Stimulated activated CD8-positive, alpha-beta memory T cell treated with anti-CD3 and anti-CD28 coated beads, Interleukin-2, amount 100 ng/mL, for 48 hours (primary cell): ENCODE results near the gene LCN10.

ENCODE experiments used
- DNase-seq, 2 donors: peaks; one replicate each; pipeline ENCODE4 v3.0.0-alpha.2; 2020; ENCODE audit warnings: low read depth in 2 of 2

Gene LCN10

GRCh38 chr9:136738960-136739359 is 3.8 kb downstream of the LCN10 start:
- no peak for DNase-seq

DNA sequence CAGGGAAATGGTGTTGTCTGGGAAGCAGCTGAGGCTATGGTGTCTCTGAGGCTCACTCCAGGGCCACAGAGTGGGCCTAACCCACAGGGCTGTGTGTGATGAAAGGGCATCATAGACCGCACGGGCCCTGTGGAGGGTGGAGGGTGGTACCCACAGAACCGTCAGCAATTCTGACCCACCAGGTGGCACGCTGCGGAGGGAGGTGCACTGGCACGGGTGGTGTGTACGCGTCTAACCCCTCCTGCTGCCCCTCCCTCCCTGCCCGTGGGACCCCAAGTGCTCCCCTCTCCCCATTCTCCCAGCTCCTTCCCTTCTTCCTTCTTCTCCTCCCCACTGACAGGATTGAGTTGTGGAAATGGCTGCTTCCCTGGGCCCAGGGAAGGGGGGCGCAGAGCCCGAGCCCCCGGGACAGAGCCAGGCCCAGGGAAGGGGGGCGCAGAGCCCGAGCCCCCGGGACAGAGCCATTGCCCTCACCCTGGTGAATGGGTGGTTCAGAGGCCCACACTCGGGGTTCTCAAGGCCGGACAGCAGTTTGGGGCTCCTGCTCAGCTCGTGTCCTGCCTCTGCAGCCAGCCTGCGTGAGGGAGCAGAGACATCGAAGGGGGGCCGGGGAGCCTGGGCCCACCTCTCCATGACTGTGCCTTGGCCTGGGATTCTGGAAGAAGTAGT is 6.8 kb downstream of the LCN10 start:
- no peak for DNase-seq

DNA sequence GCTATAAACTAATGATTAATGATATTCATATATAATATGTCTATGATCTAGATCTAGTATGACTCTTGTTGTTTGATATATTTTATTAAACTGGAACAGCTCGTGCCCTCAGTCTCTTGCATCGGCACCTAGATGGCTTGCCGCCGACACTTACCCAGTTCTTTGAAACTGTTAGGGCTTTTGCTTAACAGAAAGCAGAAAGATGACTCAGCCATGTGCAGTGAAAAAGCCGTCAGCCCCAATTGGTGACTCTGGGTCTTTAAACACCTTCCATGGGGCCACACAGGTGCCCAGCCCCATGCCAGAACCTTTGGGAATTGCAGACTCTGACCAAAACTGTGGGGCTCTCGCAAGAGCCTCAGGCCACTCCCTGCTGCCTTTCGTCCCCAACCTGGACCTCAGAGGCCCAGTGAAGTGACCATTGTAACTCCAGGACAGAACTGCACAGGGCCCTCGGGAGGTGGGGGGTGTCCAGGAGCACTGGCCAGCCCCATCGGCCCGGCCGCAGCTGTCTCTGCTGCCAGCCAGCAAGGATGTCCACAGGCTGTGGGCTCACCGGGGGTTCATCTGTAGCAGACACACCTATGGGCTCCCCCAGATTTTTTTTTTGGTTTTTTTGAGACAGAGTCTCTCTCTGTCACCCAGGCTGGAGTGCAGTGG is 7.8 kb downstream of the LCN10 start:
- no peak for DNase-seq

- no peak for DNase-seq
These were observed 9.1 kb downstream of the LCN10 start for GRCh38 chr9:136733611-136734010.

DNA sequence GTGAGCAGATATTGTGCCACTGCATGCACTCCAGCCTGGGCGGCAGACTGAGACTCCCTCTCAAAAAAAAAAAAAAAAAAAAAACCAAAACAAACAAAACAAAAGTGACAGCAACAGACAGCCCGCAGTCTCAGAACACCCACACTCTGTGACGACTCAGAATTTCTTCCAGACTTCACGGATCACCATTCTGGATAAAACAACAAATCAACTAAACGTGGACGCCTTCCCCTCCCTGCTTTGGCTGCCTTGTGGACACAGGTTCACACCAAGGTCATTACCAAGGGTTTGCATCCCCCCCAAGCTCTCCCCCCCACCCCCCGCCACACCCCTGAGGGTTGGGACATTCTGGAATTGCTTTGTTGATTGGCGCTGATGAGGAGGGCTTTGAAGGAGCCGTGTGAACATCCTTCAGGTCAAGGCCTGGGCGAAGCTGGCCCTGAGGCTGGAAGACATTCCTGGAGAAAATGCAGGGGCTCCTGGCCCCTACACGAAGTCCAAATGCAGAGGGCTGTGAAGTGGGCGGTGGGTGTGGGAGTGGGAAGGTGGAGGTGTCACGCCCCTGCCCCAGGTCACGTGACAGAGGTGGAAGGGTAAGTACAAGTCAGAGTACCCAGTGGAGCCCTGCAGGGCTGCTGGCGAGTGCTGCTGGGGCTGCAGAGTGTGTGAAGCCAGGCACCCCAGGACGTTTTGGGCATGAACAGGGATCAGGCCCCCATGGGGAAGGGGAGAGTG is 10.1 kb downstream of the LCN10 start:
- DNase-seq = no peak

DNA sequence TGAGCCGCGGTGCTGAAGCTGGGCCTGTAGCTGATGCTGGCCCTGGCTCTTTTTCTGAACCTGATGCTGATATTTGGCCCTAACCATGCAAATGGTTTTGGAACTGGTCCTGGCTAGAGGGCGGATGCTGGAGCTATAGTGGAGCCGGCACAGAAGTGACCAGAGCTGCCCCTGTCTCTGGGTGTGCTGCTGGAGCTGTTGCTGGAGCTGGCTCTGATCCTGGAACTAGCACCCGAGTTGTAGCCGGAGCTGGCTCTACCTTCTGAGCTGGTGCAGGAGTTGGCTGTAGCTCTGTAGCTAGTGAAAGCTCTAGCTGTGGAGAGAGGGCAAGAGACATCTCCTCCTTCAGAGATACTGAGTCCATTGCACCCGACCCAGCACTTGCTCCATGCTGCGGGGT is 12.8 kb downstream of the LCN10 start:
- no peak for DNase-seq

- no peak for DNase-seq
These were observed 13.6 kb downstream of the LCN10 start for GRCh38 chr9:136729144-136729543.

DNA sequence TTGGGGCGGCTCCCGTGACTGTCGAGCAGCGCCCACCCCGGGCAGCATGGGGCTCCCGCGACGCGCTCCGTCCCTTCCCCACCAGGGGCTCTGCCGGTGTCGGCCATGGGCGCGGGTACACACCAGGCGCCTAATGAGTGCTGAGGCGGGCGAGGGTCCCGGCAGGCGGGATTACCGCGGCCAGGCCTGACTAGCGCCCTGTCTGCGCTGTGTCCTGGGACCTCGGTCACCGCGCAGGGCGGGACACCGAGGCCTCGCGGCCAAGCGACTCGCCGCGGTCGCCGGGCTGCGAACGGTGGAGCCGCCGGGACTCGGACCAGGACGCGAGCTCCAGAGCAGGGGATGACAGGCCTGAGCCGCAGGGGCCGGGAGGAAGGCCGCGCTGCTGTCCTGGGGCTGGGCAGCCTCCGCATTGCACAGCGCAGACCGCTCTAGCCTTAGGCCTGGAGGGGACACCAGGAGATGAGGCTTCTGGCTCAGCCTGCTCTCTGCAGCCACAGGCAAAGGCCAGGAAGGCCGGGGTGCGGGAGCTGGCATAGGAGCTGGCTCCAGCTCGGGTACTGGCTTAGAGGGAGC is 14.1 kb downstream of the LCN10 start:
- DNase-seq = no peak

DNA sequence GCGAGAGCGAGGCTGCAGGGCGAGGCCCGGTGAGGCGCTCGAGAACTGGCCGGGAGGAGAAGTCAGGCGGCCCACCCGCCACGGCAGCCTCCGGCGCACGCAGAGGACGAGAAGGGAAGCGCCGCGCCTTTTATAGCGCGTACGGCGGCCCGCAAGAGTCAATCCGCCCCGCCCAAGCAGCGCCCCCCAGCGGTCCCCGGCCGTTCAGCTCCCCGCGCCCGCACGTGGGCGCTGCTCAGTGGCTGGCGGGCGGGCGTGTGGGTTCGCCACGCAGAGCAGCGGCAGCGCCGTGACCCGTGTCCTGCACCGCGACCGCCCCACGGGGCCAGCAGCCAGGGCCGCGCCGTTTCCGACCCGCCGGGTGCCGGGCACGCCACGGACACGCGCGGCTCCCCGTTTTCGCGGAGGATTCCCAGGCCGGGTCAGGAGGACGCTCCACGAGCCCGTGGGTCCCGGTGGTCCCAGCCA is 14.6 kb downstream of the LCN10 start:
- DNase-seq = peak; percentile 87 to 89

- no peak for DNase-seq
These were observed 16.0 kb downstream of the LCN10 start for GRCh38 chr9:136726631-136727191.

DNA sequence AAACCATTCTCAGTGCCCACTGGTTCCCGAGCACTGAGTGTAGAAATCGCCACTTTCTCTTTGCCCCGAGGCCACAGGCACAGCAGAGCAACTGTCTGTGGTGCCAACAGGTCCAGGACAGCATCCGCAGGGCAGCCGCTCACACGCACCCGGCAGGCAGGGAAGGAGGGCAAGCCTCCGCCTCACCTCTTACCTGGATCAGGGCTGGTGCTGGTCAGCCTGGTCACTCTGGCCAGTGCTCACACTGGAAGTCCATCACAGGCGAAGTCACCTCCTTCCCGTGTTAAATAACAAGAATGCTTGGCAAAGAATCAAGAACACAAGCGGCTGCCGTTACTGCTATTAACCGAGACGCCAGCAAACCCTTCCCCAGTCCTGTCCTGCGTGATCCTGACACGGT is 16.6 kb downstream of the LCN10 start:
- no peak for DNase-seq

DNA sequence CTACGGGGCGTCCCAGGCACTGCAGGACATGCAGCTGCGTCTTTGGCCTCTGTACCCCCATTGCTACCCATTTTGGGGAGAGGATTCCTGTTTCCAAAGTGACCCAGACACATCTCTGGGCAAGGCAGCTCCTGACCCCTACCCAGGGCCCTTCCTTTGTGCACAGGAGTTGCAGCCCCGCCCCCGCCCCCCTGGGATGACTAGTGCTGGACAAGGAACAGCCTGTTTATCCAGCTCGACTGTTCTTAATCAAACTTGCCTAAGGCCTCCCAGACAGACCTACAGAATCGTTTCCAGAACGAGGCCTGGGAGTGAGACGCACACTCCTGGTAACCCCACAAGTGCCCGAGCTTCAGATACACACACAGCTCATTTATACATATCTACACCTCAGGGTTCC is 17.1 kb downstream of the LCN10 start:
- DNase-seq = no peak

- DNase-seq = no peak
These were observed 18.0 kb downstream of the LCN10 start for GRCh38 chr9:136724772-136725171.

DNA sequence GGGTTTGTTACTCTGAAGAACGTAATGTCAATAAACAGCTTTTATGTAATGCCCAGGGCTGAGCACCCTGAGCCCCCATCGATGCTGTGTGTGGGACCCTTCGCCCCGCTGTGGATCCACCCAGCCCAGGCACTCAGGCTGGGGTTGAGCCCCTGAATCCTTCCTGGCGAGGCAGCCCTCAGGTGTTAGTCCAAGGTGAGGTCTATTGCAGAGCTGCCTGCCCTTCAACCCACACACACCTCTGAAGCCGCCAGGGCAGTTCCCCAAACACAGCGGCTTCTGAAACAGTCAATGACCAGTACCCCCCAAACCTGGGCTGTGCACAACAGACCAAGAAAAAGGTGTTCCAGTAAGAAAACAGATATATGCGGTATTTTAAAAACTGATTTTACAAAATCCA is 18.8 kb downstream of the LCN10 start:
- DNase-seq = no peak

GRCh38 chr9:136723362-136723976 is 19.3 kb downstream of the LCN10 start:
- no peak for DNase-seq

DNA sequence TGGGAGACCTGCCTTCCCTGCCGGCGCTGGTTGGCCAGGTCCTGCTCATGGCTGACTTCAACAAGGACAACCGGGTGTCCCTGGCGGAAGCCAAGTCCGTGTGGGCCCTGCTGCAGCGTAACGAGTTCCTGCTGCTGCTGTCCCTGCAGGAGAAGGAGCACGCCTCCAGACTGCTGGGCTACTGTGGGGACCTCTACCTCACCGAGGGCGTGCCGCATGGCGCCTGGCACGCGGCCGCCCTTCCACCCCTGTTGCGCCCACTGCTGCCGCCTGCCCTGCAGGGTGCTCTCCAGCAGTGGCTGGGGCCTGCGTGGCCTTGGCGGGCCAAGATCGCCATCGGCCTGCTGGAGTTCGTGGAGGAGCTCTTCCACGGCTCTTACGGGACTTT is 19.8 kb downstream of the LCN10 start:
- DNase-seq = no peak

GRCh38 chr9:136722093-136722968 is 20.4 kb downstream of the LCN10 start:
- no peak for DNase-seq

GRCh38 chr9:136721339-136722092 is 21.2 kb downstream of the LCN10 start:
- no peak for DNase-seq

DNA sequence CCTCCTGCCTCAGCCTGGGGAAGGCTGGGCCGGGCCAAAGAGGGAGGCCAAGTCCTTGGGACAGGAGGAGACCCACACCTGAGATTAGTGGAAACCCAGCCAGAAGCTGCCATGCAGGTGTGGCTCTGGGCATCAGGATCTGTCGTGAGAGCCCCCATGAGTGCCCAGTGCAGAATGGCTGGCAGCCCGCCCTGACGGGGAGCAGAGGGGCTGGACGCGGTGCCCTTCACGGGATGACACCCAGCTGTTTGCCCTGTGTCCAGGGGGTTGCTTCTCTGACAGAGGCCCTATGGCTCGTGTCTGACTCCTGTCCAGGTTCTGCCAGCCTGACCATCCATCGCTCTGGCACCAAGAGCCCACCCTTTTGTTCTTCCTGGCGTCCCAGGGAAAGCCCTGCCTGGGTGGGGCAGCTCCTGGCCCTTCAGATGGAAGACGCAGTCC is 21.8 kb downstream of the LCN10 start:
- DNase-seq = no peak
